ENCODE results near the gene ANO3. TPM values are rescaled to one million over a fixed set of nuclear protein-coding genes. Genes with fewer than 3 reads are reported as not detected.

The ANO3 gene
- total and polyA plus RNA-seq, 2 donors from 2014 or later = 0.30 to 1.5 TPM

GRCh38 chr11:26712497-26712896 lies 380.6 kb downstream of the ANO3 start:
- intact Hi-C loops (cut with DNase I) = no loop called here
- no peak for DNase-seq

More at GRCh38 chr11:26712497-26712896, 380.6 kb downstream of the ANO3 start:
- no peaks in the 10 kb centered on the region for H3K4me1 ChIP-seq (ENCODE audit: control insufficient read depth in 2 of 3, insufficient read depth in 2 of 3, low read depth in 1 of 3, low read length in 3 of 3)
- H3K36me3 ChIP-seq (ENCODE audit: control insufficient read depth in 2 of 3, insufficient read depth in 3 of 3, low read length in 3 of 3) = peaks cover 0 to 10% (median 0%) of the 10 kb centered on the region in 3 donors
- TF ChIP-seq CTCF (IDR thresholded peaks at IDR 0.05; ENCODE audit: borderline replicate concordance, extremely low read depth, insufficient read depth) = no peak
- H3K27ac ChIP-seq (ENCODE audit: low read depth in 2 of 2, low read length in 2 of 2) = no peak overlapping the region
- H3K4me3 ChIP-seq (ENCODE audit: low read length in 3 of 3) = no peak overlapping the region
- no peaks in the 10 kb centered on the region for H3K9me3 ChIP-seq (ENCODE audit: control insufficient read depth in 2 of 3, insufficient read depth in 1 of 3, low read length in 3 of 3)
- FAIRE-seq = no peak
- no peaks in the 10 kb centered on the region for H3K27me3 ChIP-seq (ENCODE audit: control insufficient read depth, insufficient read depth, low read length)
- no peak overlapping the region for H3K9ac ChIP-seq (ENCODE audit: low read length in 3 of 3)

Other genes starting within 250 kb of the ANO3 start
- 10.1 TPM for gene MUC15, start 240.1 kb downstream of the ANO3 start, total RNA-seq
- 18.3 TPM for gene MUC15, start 240.1 kb downstream of the ANO3 start, polyA plus RNA-seq (ENCODE audit: insufficient read depth, low read depth, low replicate concordance)